Endothelial cell of umbilical vein (primary cell): ENCODE data around the gene CATSPER3. TPM values are rescaled to one million over a fixed set of nuclear protein-coding genes. Genes with fewer than 3 reads are reported as not detected.

Experiments used
- BruUV-seq: library from RNA; stranded (reverse); fragments of 400-500 nt; replicated peaks from 2 replicates; lab custom pipeline; 2021; lab: Mats Ljungman, UMichigan
- CTCF ChIA-PET: fragments of 300-600, 350-600 bp; sonication (Branson Sonifier 250); formaldehyde crosslinking; loops from one replicate; lab custom pipeline; 2021; ENCODE audit warnings: antibody characterized with exemption, inconsistent platforms; lab: Charles Lee
- POLR2A ChIA-PET: fragments of 300-600, 350-600 bp; sonication (Branson Sonifier 250); formaldehyde crosslinking; loops from one replicate; lab custom pipeline; 2021; ENCODE audit warnings: antibody characterized with exemption, inconsistent platforms; lab: Charles Lee
- DNase-seq: peaks from one replicate; pipeline ENCODE4 v3.0.0-alpha.2; 2011; ENCODE audit warnings: low read depth, low spot score
- FAIRE-seq: peaks from 2 replicates; lab custom pipeline; 2011; peaks lifted over from hg19 to GRCh38; lab: Jason Lieb, UNC
- H2AFZ ChIP-seq: 2 replicates; pipeline ENCODE4 v1.6.0; 2012; ENCODE audit warnings: low read depth, low read length, control low read depth, inconsistent platforms
- H3K27ac ChIP-seq: 2 replicates; pipeline ENCODE4 v1.5.1; 2011; ENCODE audit warnings: low read depth, mild to moderate bottlenecking, control low read depth, low read length, moderate library complexity; ENCODE audit not compliant: insufficient read depth
- H3K27me3 ChIP-seq, 2 experiments: 2 replicates each; pipeline versions ENCODE4 v1.6.0 to v1.6.1; 2011; ENCODE audit warnings: low read length in 2 of 2, mixed read lengths in 1 of 2; ENCODE audit not compliant: control insufficient read depth in 2 of 2, insufficient read depth in 2 of 2
- H3K36me3 ChIP-seq, 2 experiments: 2 replicates in 1 of 2; 3 replicates in 1 of 2; pipeline ENCODE4 v1.5.1; 2011; ENCODE audit warnings: low read length in 2 of 2, mild to moderate bottlenecking in 1 of 2, moderate library complexity in 1 of 2; ENCODE audit not compliant: control insufficient read depth in 2 of 2, insufficient read depth in 2 of 2; ENCODE audit errors: extremely low read depth in 1 of 2
- H3K4me1 ChIP-seq: 3 replicates; pipeline ENCODE4 v1.5.1; 2011; ENCODE audit warnings: mild to moderate bottlenecking, low read length; ENCODE audit not compliant: control insufficient read depth, insufficient read depth; ENCODE audit errors: extremely low read depth
- H3K4me2 ChIP-seq: 2 replicates; pipeline ENCODE4 v1.6.1; 2011; ENCODE audit warnings: low read length, control low read depth, mixed read lengths; ENCODE audit not compliant: insufficient read depth
- H3K4me3 ChIP-seq, 3 experiments: fragments of 200-600 bp in 1 of 3; sonication (generic), shearing (Covaris generic) in 1 of 3; replicated peaks in 1 of 3; 2 replicates each; pipeline ENCODE4 v1.5.1; 2011 to 2016; ENCODE audit warnings: control low read depth in 3 of 3, low read length in 3 of 3, mild to moderate bottlenecking in 2 of 3, inconsistent platforms in 1 of 3, low read depth in 1 of 3, moderate library complexity in 1 of 3; ENCODE audit not compliant: insufficient read depth in 1 of 3
- H3K79me2 ChIP-seq: 2 replicates; pipeline ENCODE4 v1.6.0; 2012; ENCODE audit warnings: low read length, inconsistent platforms; ENCODE audit not compliant: control insufficient read depth, insufficient read depth
- H3K9ac ChIP-seq: replicated peaks from 2 replicates; pipeline ENCODE3; 2011; ENCODE audit warnings: low read length, control low read depth; ENCODE audit not compliant: insufficient read depth; ENCODE audit errors: extremely low read depth
- H3K9me1 ChIP-seq: replicated peaks from 3 replicates; pipeline ENCODE4 v1.6.0; 2011; ENCODE audit warnings: mild to moderate bottlenecking, low read length; ENCODE audit not compliant: control insufficient read depth, insufficient read depth; ENCODE audit errors: extremely low read depth
- H3K9me3 ChIP-seq: replicated peaks from 2 replicates; pipeline ENCODE4 v1.5.1; 2012; ENCODE audit warnings: low read length, inconsistent platforms; ENCODE audit not compliant: control insufficient read depth, insufficient read depth
- H4K20me1 ChIP-seq: replicated peaks from 2 replicates; pipeline ENCODE3; 2011; ENCODE audit warnings: mild to moderate bottlenecking, low read length; ENCODE audit not compliant: control insufficient read depth, insufficient read depth; ENCODE audit errors: extremely low read depth
- CTCF ChIP-seq, 2 donors: IDR thresholded peaks; 1 replicate in 1 of 2; 2 replicates in 1 of 2; pipeline ENCODE4 v1.5.1; 2011; ENCODE audit warnings: low read length in 2 of 2, mild to moderate bottlenecking in 2 of 2, moderate library complexity in 2 of 2, control low read depth in 1 of 2, inconsistent platforms in 1 of 2, low read depth in 1 of 2; ENCODE audit not compliant: insufficient read depth in 1 of 2; ENCODE audit errors: extremely low read depth in 1 of 2
- EZH2 ChIP-seq: IDR thresholded peaks from 2 replicates; pipeline ENCODE4 v1.6.1; 2012; ENCODE audit warnings: borderline replicate concordance, low read depth, mild to moderate bottlenecking, moderate library complexity, low read length, inconsistent platforms; ENCODE audit not compliant: severe bottlenecking
- FOS ChIP-seq: IDR thresholded peaks from 2 replicates; pipeline ENCODE4 v1.6.1; 2011; ENCODE audit warnings: mild to moderate bottlenecking, low read length, moderate library complexity, borderline replicate concordance; ENCODE audit not compliant: insufficient read depth
- GATA2 ChIP-seq: IDR thresholded peaks from 2 replicates; pipeline ENCODE4 v1.7.0; 2011; ENCODE audit warnings: low read depth, mild to moderate bottlenecking, moderate library complexity, mixed read lengths, low read length; ENCODE audit not compliant: insufficient read length, insufficient read depth
- JUN ChIP-seq: IDR thresholded peaks from 2 replicates; pipeline ENCODE4 v1.6.1; 2011; ENCODE audit warnings: borderline replicate concordance, low read depth; ENCODE audit not compliant: insufficient read length, insufficient read depth
- MAX ChIP-seq: IDR thresholded peaks from 2 replicates; pipeline ENCODE4 v1.6.1; 2011; ENCODE audit not compliant: insufficient read depth, insufficient read length
- MYC ChIP-seq: IDR thresholded peaks from one replicate; pipeline ENCODE4 v1.6.1; 2011; ENCODE audit warnings: mild to moderate bottlenecking, low read depth, low read length
- POLR2A ChIP-seq: IDR thresholded peaks from 2 replicates; pipeline ENCODE4 v1.6.1; 2012; ENCODE audit warnings: low read depth, mild to moderate bottlenecking, control low read depth, low read length
- POLR2AphosphoS5 ChIP-seq: IDR thresholded peaks from 2 replicates; pipeline ENCODE4 v1.6.1; 2012; ENCODE audit warnings: low read depth, mild to moderate bottlenecking, control low read depth, low read length, moderate library complexity; ENCODE audit not compliant: insufficient read depth
- dilution Hi-C: fragments of 300-500 bp; cut with MboI; formaldehyde crosslinking; loops from one replicate; pipeline ENCODE4 v1.15.0; 2019; ENCODE audit warnings: low sequenced_read_pairs; ENCODE audit not compliant: extremely low pct_ligation_motif_present
- intact Hi-C: fragments of 100-400 bp; cut with micrococcal nuclease; formaldehyde crosslinking; loops from one replicate; pipeline ENCODE4 v1.10.0; 2022
- polyA plus RNA-seq, 4 experiments: library from polyadenylated mRNA; depleted of rRNA in 3 of 4; stranded (reverse) in 3 of 4; unstranded in 1 of 4; fragments of >200 nt; gene quantifications; 2 replicates each; pipeline versions ENCODE4 v1.2.1 to v1.2.3, GENCODE V29; 2011 to 2012; ENCODE audit warnings: missing spikeins in 1 of 4
- total RNA-seq: library from RNA; stranded (reverse); gene quantifications from 2 replicates; pipeline ENCODE4 v1.2.3, GENCODE V29; 2021

The CATSPER3 gene
- total and polyA plus RNA-seq, 2 donors (not counting 3 experiments of a cell fraction or from before 2014, with no cell fraction given), result 0.43 to 0.71 TPM

- TF ChIP-seq CTCF (IDR thresholded peaks at IDR 0.05; ENCODE audit: extremely low read depth in 1 of 2, insufficient read depth in 1 of 2, low read depth in 1 of 2, low read length in 2 of 2) (no peak), MAX (no peak), JUN (no peak), POLR2A (no peak), MYC (no peak), EZH2 (no peak), POLR2AphosphoS5 (no peak), GATA2 (no peak), FOS (no peak)
- intact Hi-C loops (no loop called here), dilution Hi-C loops (no loop called here)
- no peak overlapping the region for H3K4me3 ChIP-seq
- peaks cover 5% of the 10 kb centered on the region for H3K4me1 ChIP-seq
- H3K9me3 ChIP-seq, result no peaks in the 10 kb centered on the region
- no peak overlapping the region for H3K9ac ChIP-seq
- no peak overlapping the region for H3K27ac ChIP-seq
- H3K36me3 ChIP-seq, result no peaks in the 10 kb centered on the region
- BruUV-seq, result no TSS peak
- FAIRE-seq, result no peak
- H3K9me1 ChIP-seq, result no peaks in the 10 kb centered on the region
- peaks cover 82 to 95% of the 10 kb centered on the region in 2 experiments for H3K27me3 ChIP-seq
- H3K4me2 ChIP-seq, result no peak overlapping the region
- no peak overlapping the region for H2AFZ ChIP-seq
- no peak for DNase-seq
- H3K79me2 ChIP-seq, result no peaks in the 10 kb centered on the region
- ChIA-PET POLR2A (no interaction called here), CTCF (interaction anchor here (1.2 to 1.8 kb wide), 2 partner anchors 297 to 390 kb away, joined by 3 to 4 read pairs; no protein-coding TSS in a partner anchor)
- no peaks in the 10 kb centered on the region for H4K20me1 ChIP-seq
Measured at GRCh38 chr5:135035678-135036030, 67.9 kb downstream of the CATSPER3 start.
